ENCODE data around the gene SMARCA1.

Gene SMARCA1

GRCh38 chrX:129433461-129433860, 89.8 kb downstream of the SMARCA1 start:
- TF ChIP-seq CTCF (conservative IDR thresholded peaks at IDR 0.05; ENCODE audit: low read length) = no peak
- DNase-seq (ENCODE audit: low read depth) = no peak
- no peak overlapping the region for H3K4me3 ChIP-seq (ENCODE audit: low read length)

GRCh38 chrX:129427267-129427666, 96.0 kb downstream of the SMARCA1 start:
- H3K4me3 ChIP-seq (ENCODE audit: low read length) = no peak overlapping the region
- no peak for TF ChIP-seq CTCF (conservative IDR thresholded peaks at IDR 0.05; ENCODE audit: low read length)
- DNase-seq (ENCODE audit: low read depth) = no peak

GRCh38 chrX:129423191-129423590, 100.1 kb downstream of the SMARCA1 start:
- DNase-seq (ENCODE audit: low read depth) = no peak
- H3K4me3 ChIP-seq (ENCODE audit: low read length) = no peak overlapping the region
- TF ChIP-seq CTCF (conservative IDR thresholded peaks at IDR 0.05; ENCODE audit: low read length) = no peak

- TF ChIP-seq CTCF (conservative IDR thresholded peaks at IDR 0.05; ENCODE audit: low read length) = no peak
- no peak for DNase-seq (ENCODE audit: low read depth)
- H3K4me3 ChIP-seq (ENCODE audit: low read length) = no peak overlapping the region
These were observed 118.7 kb downstream of the SMARCA1 start for GRCh38 chrX:129404670-129405008.

GRCh38 chrX:129403974-129404669, 119.2 kb downstream of the SMARCA1 start:
- DNase-seq (ENCODE audit: low read depth) = no peak
- no peak overlapping the region for H3K4me3 ChIP-seq (ENCODE audit: low read length)
- TF ChIP-seq CTCF (conservative IDR thresholded peaks at IDR 0.05; ENCODE audit: low read length) = no peak
